K562 (cell line): Measurements from ENCODE around the gene OR8B3. TPM values are rescaled to one million over a fixed set of nuclear protein-coding genes. Genes with fewer than 3 reads are reported as not detected.
A peak's percentile ranks its signal among the peaks of the same experiment; 100 is the strongest.

Source experiments
- ATAC-seq: fragments of 200-7000 bp; cut with Tn5 transposase; 3 replicates; pipeline ENCODE4 v1.9.1; 2020; ENCODE audit warnings: moderate library complexity
- BruUV-seq: library from RNA; stranded (reverse); fragments of 400-500 nt; replicated peaks from 2 replicates; lab custom pipeline; 2021; lab: Mats Ljungman, UMichigan
- CTCF ChIA-PET: fragments of 300-600 bp; formaldehyde crosslinking; extraction: SDS; loops from one replicate; lab custom pipeline; 2021; ENCODE audit warnings: low intra/inter-chr PET ratio; lab: Yijun Ruan, JAX
- POLR2A ChIA-PET: fragments of 300-600, 350-650 bp; sonication (Branson Sonifier 250); formaldehyde crosslinking; extraction: SDS; loops from one replicate; lab custom pipeline; 2021; ENCODE audit warnings: antibody characterized with exemption, inconsistent platforms; lab: Yijun Ruan, JAX
- DNase-seq, 4 experiments: peaks; one replicate each; pipeline versions ENCODE4 v3.0.0 to v3.0.0-alpha.2; 2011 to 2018; ENCODE audit warnings: low spot score in 3 of 4, mixed read lengths in 3 of 4; ENCODE audit errors: extremely low read depth in 1 of 4
- FAIRE-seq: peaks from 2 replicates; lab custom pipeline; 2011; peaks lifted over from hg19 to GRCh38; lab: Jason Lieb, UNC
- H2AFZ ChIP-seq: 2 replicates; pipeline ENCODE4 v1.6.0; 2011; ENCODE audit warnings: low read depth, low read length, control low read depth, inconsistent platforms
- H3K27ac ChIP-seq: fragments of 200-600 bp; 3 replicates; pipeline ENCODE4 v1.8.0; 2011; ENCODE audit warnings: low read depth, mild to moderate bottlenecking, control low read depth, inconsistent platforms, low read length, moderate library complexity, mixed read lengths; ENCODE audit errors: extremely low read depth
- H3K27me3 ChIP-seq, 2 experiments: fragments of 300-600 bp in 1 of 2; 2 replicates in 1 of 2; 3 replicates in 1 of 2; pipeline versions ENCODE4 v1.6.0 to v1.8.0; 2011; ENCODE audit warnings: inconsistent platforms in 2 of 2, low read length in 2 of 2, mild to moderate bottlenecking in 1 of 2, mixed read lengths in 1 of 2, moderate library complexity in 1 of 2; ENCODE audit not compliant: control insufficient read depth in 2 of 2, insufficient read depth in 2 of 2
- H3K36me3 ChIP-seq: fragments of 300-600 bp; 3 replicates; pipeline ENCODE4 v1.8.0; 2011; ENCODE audit warnings: mild to moderate bottlenecking, low read length, inconsistent platforms; ENCODE audit not compliant: control insufficient read depth, insufficient read depth
- H3K4me1 ChIP-seq, 2 experiments: fragments of 200-600 bp in 1 of 2; replicated peaks in 1 of 2; 2 replicates in 1 of 2; 3 replicates in 1 of 2; pipeline versions ENCODE4 v1.5.1 to v1.8.0; 2011; ENCODE audit warnings: inconsistent platforms in 2 of 2, low read length in 2 of 2, mild to moderate bottlenecking in 1 of 2, mixed read lengths in 1 of 2, moderate library complexity in 1 of 2; ENCODE audit not compliant: control insufficient read depth in 2 of 2, insufficient read depth in 2 of 2
- H3K4me2 ChIP-seq: 2 replicates; pipeline ENCODE4 v1.6.1; 2011; ENCODE audit warnings: low read length, control low read depth, inconsistent platforms, mixed read lengths; ENCODE audit not compliant: insufficient read depth
- H3K4me3 ChIP-seq: fragments of 200-600 bp; sonication (generic), shearing (Covaris generic); 2 replicates; pipeline ENCODE4 v1.5.1; 2016; ENCODE audit warnings: control low read depth, inconsistent platforms
- H3K79me2 ChIP-seq: fragments of 200-600 bp; 3 replicates; pipeline ENCODE4 v1.8.0; 2011; ENCODE audit warnings: low read length, inconsistent platforms; ENCODE audit not compliant: control insufficient read depth, insufficient read depth
- H3K9ac ChIP-seq, 2 experiments: 2 replicates each; pipeline versions ENCODE4 v1.6.0 to v1.6.1; 2011; ENCODE audit warnings: low read depth in 2 of 2, low read length in 2 of 2, control low read depth in 1 of 2, inconsistent platforms in 1 of 2, mild to moderate bottlenecking in 1 of 2, mixed read lengths in 1 of 2; ENCODE audit not compliant: insufficient read depth in 1 of 2
- H3K9me1 ChIP-seq: one replicate; pipeline ENCODE4 v1.6.0; 2011; ENCODE audit warnings: inconsistent platforms, mild to moderate bottlenecking, low read length, moderate library complexity; ENCODE audit not compliant: control insufficient read depth, insufficient read depth
- H3K9me3 ChIP-seq: replicated peaks from 2 replicates; pipeline ENCODE4 v1.5.1; 2011; ENCODE audit warnings: low read depth, low read length, inconsistent platforms; ENCODE audit not compliant: control insufficient read depth, insufficient read depth
- H4K20me1 ChIP-seq: replicated peaks from 2 replicates; pipeline ENCODE4 v1.6.1; 2011; ENCODE audit warnings: low read length, inconsistent platforms, mixed read lengths; ENCODE audit not compliant: control insufficient read depth, insufficient read depth
- BACH1 ChIP-seq: fragments of 200-800 bp; sonication (Bioruptor generic); IDR thresholded peaks from 2 replicates; pipeline ENCODE4 v1.6.1; 2016; ENCODE audit warnings: missing genetic modification characterization, missing compliant biosample characterization
- C11orf30 ChIP-seq: fragments of 450-650 bp; IDR thresholded peaks from 2 replicates; pipeline ENCODE4 v1.6.1; 2016; ENCODE audit warnings: low read depth, mild to moderate bottlenecking
- CBFA2T3 ChIP-seq: fragments of 450-650 bp; IDR thresholded peaks from 2 replicates; pipeline ENCODE4 v1.6.1; 2017
- DIDO1 ChIP-seq: fragments of 450-650 bp; IDR thresholded peaks from 2 replicates; pipeline ENCODE4 v1.6.1; 2016; ENCODE audit warnings: low read depth, missing biosample characterization, missing genetic modification characterization
- E2F1 ChIP-seq: sonication (generic); formaldehyde crosslinking; IDR thresholded peaks from 2 replicates; pipeline ENCODE4 v1.8.1; 2023; ENCODE audit warnings: mild to moderate bottlenecking, missing genetic modification reagents, moderate library complexity
- FOXK1 ChIP-seq: sonication (generic); formaldehyde crosslinking; IDR thresholded peaks from 2 replicates; pipeline ENCODE4 v1.8.0; 2022; ENCODE audit warnings: missing genetic modification reagents, mild to moderate bottlenecking, borderline replicate concordance
- FOXM1 ChIP-seq, 2 experiments: fragments of 450-650 bp in 1 of 2; sonication (generic) in 1 of 2; formaldehyde crosslinking in 1 of 2; IDR thresholded peaks; 2 replicates each; pipeline versions ENCODE4 v1.6.1 to v1.9.0; 2017 to 2022; ENCODE audit warnings: low read depth in 2 of 2, mild to moderate bottlenecking in 2 of 2, missing genetic modification reagents in 1 of 2, moderate library complexity in 1 of 2
- KHSRP ChIP-seq: fragments of 450-650 bp; IDR thresholded peaks from 2 replicates; pipeline ENCODE4 v1.6.1; 2017
- MAFF ChIP-seq: IDR thresholded peaks from 2 replicates; pipeline ENCODE4 v1.6.1; 2012; ENCODE audit warnings: low read length, improper control_type of control experiment
- MAFG ChIP-seq: fragments of 450-650 bp; conservative IDR thresholded peaks from 2 replicates; pipeline ENCODE4 v1.6.1; 2016; ENCODE audit warnings: missing genetic modification characterization, missing compliant biosample characterization
- MAFK ChIP-seq: IDR thresholded peaks from 2 replicates; pipeline ENCODE4 v1.6.1; 2011; ENCODE audit warnings: low read length, improper control_type of control experiment
- NFE2 ChIP-seq: IDR thresholded peaks from 2 replicates; pipeline ENCODE4 v1.6.1; 2014; ENCODE audit warnings: antibody characterized with exemption, low read depth
- NFE2L1 ChIP-seq: fragments of 450-650 bp; IDR thresholded peaks from 2 replicates; pipeline ENCODE4 v1.6.1; 2016; ENCODE audit warnings: missing genetic modification characterization, low read depth, mild to moderate bottlenecking, missing compliant biosample characterization, moderate library complexity, borderline replicate concordance
- PML ChIP-seq: IDR thresholded peaks from 2 replicates; pipeline ENCODE4 v1.6.1; 2012; ENCODE audit warnings: low read length, inconsistent platforms
- RBM14 ChIP-seq: fragments of 200-400 bp; formaldehyde crosslinking; IDR thresholded peaks from 2 replicates; pipeline ENCODE4 v1.6.1; 2018; ENCODE audit warnings: low read depth, mild to moderate bottlenecking, low read length, moderate library complexity, borderline replicate concordance; ENCODE audit not compliant: insufficient read depth
- SMARCC2 ChIP-seq: fragments of 450-650 bp; IDR thresholded peaks from 2 replicates; pipeline ENCODE4 v1.6.1; 2017; ENCODE audit warnings: antibody characterized with exemption, moderate library complexity, mild to moderate bottlenecking, low read depth
- SNIP1 ChIP-seq: fragments of 450-650 bp; IDR thresholded peaks from 2 replicates; pipeline ENCODE4 v1.7.1; 2017; ENCODE audit warnings: low read depth, mild to moderate bottlenecking
- TARDBP ChIP-seq: fragments of 450-650 bp; IDR thresholded peaks from 2 replicates; pipeline ENCODE4 v1.6.1; 2016
- TCFL5 ChIP-seq: fragments of 250-450 bp; sonication (Bioruptor Pico); conservative IDR thresholded peaks from 2 replicates; pipeline ENCODE4 v1.6.1; 2021; ENCODE audit warnings: mild to moderate bottlenecking, moderate library complexity, matching md5 sums
- ZNF316 ChIP-seq: fragments of 450-650 bp; IDR thresholded peaks from 2 replicates; pipeline ENCODE4 v1.6.1; 2016
- ZNF589 ChIP-seq: fragments of 200-800 bp; sonication (Bioruptor generic); IDR thresholded peaks from 2 replicates; pipeline ENCODE4 v1.6.1; 2016; ENCODE audit warnings: low read depth, missing genetic modification characterization, missing compliant biosample characterization
- ZNF668 ChIP-seq: fragments of 250-450 bp; sonication (Bioruptor Pico); IDR thresholded peaks from 2 replicates; pipeline ENCODE4 v1.8.0; 2022; ENCODE audit warnings: mild to moderate bottlenecking, inconsistent platforms
- WGBS: fragments of 100-300 bp; shearing (Covaris generic); methylation state at CpG from one replicate; pipeline ENCODE4 v1.1.6; 2016; ENCODE audit warnings: low coverage, mixed read lengths; ENCODE audit not compliant: insufficient coverage; ENCODE audit errors: missing lambda C conversion rate; 5-methylcytosine and 5-hydroxymethylcytosine counted together
- in situ Hi-C: fragments of 300-500 bp; cut with MboI; formaldehyde crosslinking; loops from 4 replicates; pipeline ENCODE4 v1.15.0; 2018; ENCODE audit warnings: inconsistent platforms, mixed read lengths
- intact Hi-C: fragments of 100-400 bp; cut with micrococcal nuclease; formaldehyde crosslinking; loops from 2 replicates; pipeline ENCODE4 v1.14.2; 2022
- polyA plus RNA-seq, 8 experiments: library from polyadenylated mRNA; depleted of rRNA in 4 of 8; stranded (reverse) in 5 of 8; unstranded in 3 of 8; fragments of >200 nt; fragmentation: Nextera tagmentation in 2 of 8; fragmentation: Illumina TruSeq in 1 of 8; extraction: Ambion mirVana in 2 of 8; extraction: Trizol in 1 of 8; gene quantifications; 2 replicates each; pipeline versions ENCODE4 v1.2.1 to v1.2.3, GENCODE V29; 2011 to 2014; ENCODE audit warnings: inconsistent platforms in 1 of 8, missing spikeins in 1 of 8
- total RNA-seq, 7 experiments: library from RNA; depleted of rRNA in 6 of 7; stranded (reverse); fragments of >200 nt in 6 of 7; fragmentation: Illumina TruSeq in 2 of 7; extraction: Trizol in 2 of 7; gene quantifications; 2 replicates each; pipeline versions ENCODE4 v1.2.1 to v1.2.3, GENCODE V29; 2011 to 2021; ENCODE audit warnings: low replicate concordance in 1 of 7

The OR8B3 gene
- total and polyA plus RNA-seq, 9 of the 15 experiments (the other 6 are each of a cell fraction or from before 2014, with no cell fraction given) = 0.13 TPM; not detected in 8

- ATAC-seq (no peak), FAIRE-seq (no peak), DNase-seq (no peak)
- no peaks in the 10 kb centered on the region for H3K79me2 ChIP-seq
- H3K4me3 ChIP-seq = no peak within 1 kb of the TSS
- H2AFZ ChIP-seq = no peak within 1 kb of the TSS
- no peaks in the 10 kb centered on the region for H3K36me3 ChIP-seq
- no peak within 1 kb of the TSS for H3K27ac ChIP-seq
- no TSS peak for BruUV-seq
- H3K9me1 ChIP-seq = no peaks in the 10 kb centered on the region
- CTCF ChIA-PET = no interaction called here
- no peak within 1 kb of the TSS for H3K4me2 ChIP-seq
- H3K27me3 ChIP-seq = no peaks in the 10 kb centered on the region
- peak; percentile 94 for TF ChIP-seq ZNF316
- peak; percentile 87 for TF ChIP-seq NFE2L1 (tag)
- no peak for TF ChIP-seq CBFA2T3
- no peak for TF ChIP-seq SNIP1
- TF ChIP-seq MAFG (tag) = peak; percentile 96
- no peak for TF ChIP-seq SMARCC2
- TF ChIP-seq ZNF589 (CRISPR knock-in tag) = no peak
- TF ChIP-seq NFE2 = peak; percentile 75
- TF ChIP-seq RBM14 = no peak
- TF ChIP-seq ZNF668 (CRISPR knock-in tag) = no peak
- peak; percentile 71; the same call in 1 of the 2 replicates for TF ChIP-seq MAFK
- no peak for TF ChIP-seq PML
- no peak for TF ChIP-seq DIDO1 (tag)
- TF ChIP-seq MAFF = peak; percentile 74; the same call in 1 of the 2 replicates
- TF ChIP-seq TARDBP = no peak
- no peak for TF ChIP-seq FOXK1 (CRISPR knock-in tag)
- TF ChIP-seq E2F1 (CRISPR knock-in tag) = no peak
- TF ChIP-seq TCFL5 = no peak
- TF ChIP-seq C11orf30 = peak; percentile 88
- peak; percentile 78 for TF ChIP-seq BACH1
- no peak for TF ChIP-seq KHSRP
- TF ChIP-seq FOXM1 (IDR thresholded peaks at IDR 0.05; ENCODE audit: low read depth) = no peak
- TF ChIP-seq FOXM1 (CRISPR knock-in tag; IDR thresholded peaks at IDR 0.05; ENCODE audit: low read depth) = no peak
- TF ChIP-seq, all 486 proteins: peak for 8
- in situ Hi-C loops (loop anchor here (25.0 kb wide), 1 partner anchor 413 kb away; no protein-coding TSS in a partner anchor), intact Hi-C loops (no loop called here)
- H3K4me1 ChIP-seq = no peaks in the 10 kb centered on the region; a peak in 2 of 5 replicates
- no peaks in the 10 kb centered on the region for H4K20me1 ChIP-seq
- no peak within 1 kb of the TSS for H3K9ac ChIP-seq
- no peaks in the 10 kb centered on the region; the same call in 1 of the 2 replicates for H3K9me3 ChIP-seq
- POLR2A ChIA-PET = interaction anchor here (0.6 kb wide), 1 partner anchor 362 kb away, joined by 3 read pairs; no protein-coding TSS in a partner anchor
- 38% methylated on average over 2 of the region's 2 CpGs for WGBS
Observed at GRCh38 chr11:124424384-124424921, 25.6 kb upstream of the OR8B3 start, which contains the start of gene OR8B4. Gene OR8B4, minus strand, starts transcription at chr11:124424871. Its CDS starts 0 bp downstream, at chr11:124424871.
